GM03348 (cell line): Measurements from ENCODE around the gene TERF2IP.

Experiments used
- DNase-seq: peaks from one replicate; pipeline ENCODE4 v3.0.0; 2012; ENCODE audit warnings: low spot score

Gene TERF2IP

GRCh38 chr16:75647492-75648264 lies at the start of gene TERF2IP, which contains the start of gene KARS1:
Gene TERF2IP (plus strand): TSS chr16:75647773. CDS start chr16:75647883, 110 bp downstream.
Gene KARS1 (minus strand): TSS chr16:75647665. CDS start chr16:75647639, 26 bp downstream.
- peak; percentile 98 for DNase-seq

GRCh38 chr16:75599452-75600277 lies 47.9 kb upstream of the TERF2IP start:
- DNase-seq, result peak; percentile 13

GRCh38 chr16:75603241-75603640 lies 44.3 kb upstream of the TERF2IP start:
- no peak for DNase-seq

GRCh38 chr16:75606507-75606906 lies 41.1 kb upstream of the TERF2IP start:
- no peak for DNase-seq

GRCh38 chr16:75614066-75614897 lies 33.3 kb upstream of the TERF2IP start:
- peak; percentile 42 for DNase-seq

- no peak for DNase-seq
Measured at GRCh38 chr16:75615619-75616018, 32.0 kb upstream of the TERF2IP start.

- DNase-seq, result no peak
Measured at GRCh38 chr16:75616521-75617010, 31.0 kb upstream of the TERF2IP start.

- DNase-seq, result no peak
Measured at GRCh38 chr16:75617121-75617520, 30.5 kb upstream of the TERF2IP start.

GRCh38 chr16:75618780-75619179 lies 28.8 kb upstream of the TERF2IP start:
- DNase-seq, result no peak

GRCh38 chr16:75620326-75621169 lies 27.0 kb upstream of the TERF2IP start:
- DNase-seq, result no peak

- peak; percentile 52 for DNase-seq
Measured at GRCh38 chr16:75621170-75621477, 26.4 kb upstream of the TERF2IP start.

GRCh38 chr16:75622761-75623605 lies 24.6 kb upstream of the TERF2IP start, which contains the start of gene ADAT1:
Gene ADAT1 (minus strand): TSS chr16:75623281. CDS start chr16:75620799, 2,482 bp downstream.
- DNase-seq, result peak; percentile 96

- DNase-seq, result peak; percentile 8
Measured at GRCh38 chr16:75624921-75625334, 22.6 kb upstream of the TERF2IP start.

- no peak for DNase-seq
Measured at GRCh38 chr16:75626806-75627205, 20.8 kb upstream of the TERF2IP start.

- DNase-seq, result no peak
Measured at GRCh38 chr16:75627851-75628250, 19.7 kb upstream of the TERF2IP start.

- DNase-seq, result no peak
Measured at GRCh38 chr16:75628351-75628750, 19.2 kb upstream of the TERF2IP start.

- DNase-seq, result no peak
Measured at GRCh38 chr16:75629132-75629531, 18.4 kb upstream of the TERF2IP start.

- DNase-seq, result no peak
Measured at GRCh38 chr16:75630052-75630451, 17.5 kb upstream of the TERF2IP start.

- no peak for DNase-seq
Measured at GRCh38 chr16:75632857-75633256, 14.7 kb upstream of the TERF2IP start.

- DNase-seq, result no peak
Measured at GRCh38 chr16:75635036-75635435, 12.5 kb upstream of the TERF2IP start.
